A673 (cell line): ENCODE results near the gene HEATR1. TPM values are rescaled to one million over a fixed set of nuclear protein-coding genes. Genes with fewer than 3 reads are reported as not detected.

ENCODE experiments used
- BruUV-seq: library from RNA; stranded (reverse); fragments of 400-500 nt; replicated peaks from 2 replicates; lab custom pipeline; 2021; lab: Mats Ljungman, UMichigan
- CTCF ChIA-PET: fragments of 300-600 bp; sonication (Branson Sonifier 250); formaldehyde crosslinking; loops from one replicate; lab custom pipeline; 2022; ENCODE audit warnings: antibody characterized with exemption; lab: Charles Lee
- POLR2A ChIA-PET: fragments of 300-600 bp; sonication (Branson Sonifier 250); formaldehyde crosslinking; loops from one replicate; lab custom pipeline; 2022; ENCODE audit warnings: antibody characterized with exemption; ENCODE audit not compliant: low non-redundant PET; lab: Charles Lee
- DNase-seq: peaks from one replicate; pipeline ENCODE4 v3.0.0-alpha.2; 2015; ENCODE audit warnings: low spot score
- H3K27ac ChIP-seq: fragments of 200-600 bp; sonication (generic); 2 replicates; pipeline ENCODE4 v1.5.1; 2016; ENCODE audit warnings: mixed run types, low read depth, mild to moderate bottlenecking, mixed read lengths, antibody characterized with exemption, low read length; ENCODE audit not compliant: poor library complexity, severe bottlenecking
- H3K27me3 ChIP-seq: fragments of 200-600 bp; sonication (generic); replicated peaks from 2 replicates; pipeline ENCODE4 v1.6.1; 2017; ENCODE audit warnings: mixed run types, low read depth, mild to moderate bottlenecking, mixed read lengths, antibody characterized with exemption, low read length; ENCODE audit not compliant: insufficient read depth, poor library complexity
- H3K36me3 ChIP-seq: fragments of 200-600 bp; sonication (generic); 2 replicates; pipeline ENCODE4 v1.6.1; 2016; ENCODE audit warnings: mixed run types, mild to moderate bottlenecking, mixed read lengths, antibody characterized with exemption, low read length; ENCODE audit not compliant: insufficient read depth, poor library complexity, severe bottlenecking
- H3K4me1 ChIP-seq: fragments of 200-600 bp; sonication (generic); 2 replicates; pipeline ENCODE4 v1.6.1; 2017; ENCODE audit warnings: mixed run types, mild to moderate bottlenecking, mixed read lengths, antibody characterized with exemption, low read length; ENCODE audit not compliant: insufficient read depth, poor library complexity, severe bottlenecking
- H3K4me3 ChIP-seq: fragments of 200-600 bp; sonication (generic); 2 replicates; pipeline ENCODE4 v1.5.1; 2016; ENCODE audit warnings: low read depth, mixed run types, mild to moderate bottlenecking, mixed read lengths, low read length; ENCODE audit not compliant: poor library complexity, severe bottlenecking
- H3K9me3 ChIP-seq: fragments of 200-600 bp; sonication (generic); 2 replicates; pipeline ENCODE4 v1.6.1; 2016; ENCODE audit warnings: mixed run types, low read depth, mild to moderate bottlenecking, mixed read lengths, antibody characterized with exemption, low read length; ENCODE audit not compliant: poor library complexity, severe bottlenecking
- EZH2 ChIP-seq: fragments of 200-600 bp; sonication (generic); IDR thresholded peaks from 2 replicates; pipeline ENCODE4 v1.6.1; 2017; ENCODE audit warnings: borderline replicate concordance, low read depth, mild to moderate bottlenecking, mixed read lengths, antibody characterized with exemption, low read length; ENCODE audit not compliant: poor library complexity, severe bottlenecking
- intact Hi-C: fragments of 100-400 bp; cut with micrococcal nuclease; formaldehyde crosslinking; loops from one replicate; pipeline ENCODE4 v1.10.0; 2022; ENCODE audit not compliant: unreplicated experiment
- total RNA-seq: library from RNA; stranded (reverse); gene quantifications from 2 replicates; pipeline ENCODE4 v1.2.3, GENCODE V29; 2021
- TF ChIP-seq, protein P1 (sequence below): fragments of 300-800, 200-600 bp; sonication (generic); conservative IDR thresholded peaks from 2 replicates; pipeline ENCODE4 v1.5.1; 2017; ENCODE audit warnings: low read depth, mild to moderate bottlenecking, antibody characterized with exemption, low read length, moderate library complexity, mixed read lengths

The HEATR1 gene
- total RNA-seq, 1 experiment from 2014 or later, result 59.7 TPM

DNA sequence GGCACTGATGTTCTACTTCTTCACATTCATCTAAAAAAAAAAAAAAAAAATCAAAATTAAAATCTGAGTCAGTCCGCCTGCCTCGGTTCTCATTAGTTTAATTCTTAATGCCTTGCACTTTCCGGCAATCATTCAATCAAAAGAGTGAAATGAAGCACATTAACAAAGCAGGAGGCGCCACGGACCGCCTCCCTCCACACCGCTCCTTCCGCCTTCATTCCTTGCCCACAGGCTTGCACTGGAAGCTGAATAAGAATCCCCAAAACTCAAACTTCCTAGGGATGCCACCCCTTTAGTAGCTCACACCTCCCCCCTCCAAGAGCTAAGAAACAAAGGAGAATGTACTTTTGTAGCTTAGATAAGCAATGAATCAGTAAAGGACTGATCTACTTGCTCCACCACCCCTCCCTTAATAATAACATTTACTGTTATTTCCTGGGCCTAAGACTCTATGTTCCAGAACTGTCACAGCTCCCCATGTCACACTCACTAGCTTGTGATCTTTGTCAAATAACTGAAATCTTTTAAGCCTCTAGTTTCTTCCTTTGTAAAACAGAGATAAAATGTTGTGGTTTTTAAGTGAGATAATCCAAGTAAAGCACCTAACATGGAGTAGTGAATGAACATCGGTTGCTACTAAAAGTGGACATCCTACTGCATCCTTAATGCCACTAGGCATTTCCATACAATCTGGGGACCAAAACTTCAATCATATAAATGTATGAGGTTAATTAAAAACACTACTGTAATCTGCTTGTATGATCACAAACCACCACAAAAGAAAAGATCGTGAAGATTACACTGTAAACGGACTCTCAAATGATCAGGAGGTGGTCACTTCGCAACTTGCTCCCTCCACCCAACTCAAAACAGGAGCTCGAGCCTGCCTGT, 53.1 kb downstream of the HEATR1 start:
- H3K27me3 ChIP-seq, result no peaks in the 10 kb centered on the region
- H3K4me3 ChIP-seq, result no peak overlapping the region
- peaks cover 59% of the 10 kb centered on the region for H3K36me3 ChIP-seq
- no peak for DNase-seq
- no peaks in the 10 kb centered on the region for H3K9me3 ChIP-seq
- no peaks in the 10 kb centered on the region for H3K4me1 ChIP-seq
- no peak overlapping the region for H3K27ac ChIP-seq
- ChIA-PET POLR2A (interaction anchor here (0.6 kb wide), 1 partner anchor 125 kb away, joined by 3 read pairs; no protein-coding TSS in a partner anchor), CTCF (no interaction called here)
- BruUV-seq, result no TSS peak
- no peak for TF ChIP-seq EZH2
- TF ChIP-seq, protein P1, sequence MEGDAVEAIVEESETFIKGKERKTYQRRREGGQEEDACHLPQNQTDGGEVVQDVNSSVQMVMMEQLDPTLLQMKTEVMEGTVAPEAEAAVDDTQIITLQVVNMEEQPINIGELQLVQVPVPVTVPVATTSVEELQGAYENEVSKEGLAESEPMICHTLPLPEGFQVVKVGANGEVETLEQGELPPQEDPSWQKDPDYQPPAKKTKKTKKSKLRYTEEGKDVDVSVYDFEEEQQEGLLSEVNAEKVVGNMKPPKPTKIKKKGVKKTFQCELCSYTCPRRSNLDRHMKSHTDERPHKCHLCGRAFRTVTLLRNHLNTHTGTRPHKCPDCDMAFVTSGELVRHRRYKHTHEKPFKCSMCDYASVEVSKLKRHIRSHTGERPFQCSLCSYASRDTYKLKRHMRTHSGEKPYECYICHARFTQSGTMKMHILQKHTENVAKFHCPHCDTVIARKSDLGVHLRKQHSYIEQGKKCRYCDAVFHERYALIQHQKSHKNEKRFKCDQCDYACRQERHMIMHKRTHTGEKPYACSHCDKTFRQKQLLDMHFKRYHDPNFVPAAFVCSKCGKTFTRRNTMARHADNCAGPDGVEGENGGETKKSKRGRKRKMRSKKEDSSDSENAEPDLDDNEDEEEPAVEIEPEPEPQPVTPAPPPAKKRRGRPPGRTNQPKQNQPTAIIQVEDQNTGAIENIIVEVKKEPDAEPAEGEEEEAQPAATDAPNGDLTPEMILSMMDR, result no peak
- intact Hi-C loops, result no loop called here

DNA sequence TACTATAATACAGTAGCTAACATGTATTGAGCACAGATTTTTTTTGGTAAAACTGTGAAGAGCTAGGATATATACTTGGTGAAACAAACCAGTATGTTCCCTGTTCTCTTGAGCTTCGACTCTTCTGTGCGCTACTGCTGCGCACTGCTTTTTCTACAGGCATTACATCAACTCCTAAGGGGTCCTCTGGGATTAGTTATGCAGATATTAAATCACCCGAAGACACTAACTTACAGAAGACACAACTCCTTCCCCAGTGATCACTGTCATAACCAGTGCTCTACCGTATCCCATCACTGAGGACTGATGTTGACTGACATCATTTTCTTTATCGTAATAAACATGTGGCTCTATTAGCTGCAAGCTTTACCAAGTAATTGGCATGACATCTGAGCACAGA, 55.9 kb downstream of the HEATR1 start:
- no TSS peak for BruUV-seq
- intact Hi-C loops, result no loop called here
- no peak overlapping the region for H3K4me3 ChIP-seq
- H3K36me3 ChIP-seq, result peaks cover 54% of the 10 kb centered on the region
- ChIA-PET POLR2A (no interaction called here), CTCF (no interaction called here)
- no peaks in the 10 kb centered on the region for H3K27me3 ChIP-seq
- no peak for TF ChIP-seq EZH2
- TF ChIP-seq, protein P1, result no peak
- no peaks in the 10 kb centered on the region for H3K4me1 ChIP-seq
- no peaks in the 10 kb centered on the region for H3K9me3 ChIP-seq
- DNase-seq, result no peak
- H3K27ac ChIP-seq, result no peak overlapping the region

DNA sequence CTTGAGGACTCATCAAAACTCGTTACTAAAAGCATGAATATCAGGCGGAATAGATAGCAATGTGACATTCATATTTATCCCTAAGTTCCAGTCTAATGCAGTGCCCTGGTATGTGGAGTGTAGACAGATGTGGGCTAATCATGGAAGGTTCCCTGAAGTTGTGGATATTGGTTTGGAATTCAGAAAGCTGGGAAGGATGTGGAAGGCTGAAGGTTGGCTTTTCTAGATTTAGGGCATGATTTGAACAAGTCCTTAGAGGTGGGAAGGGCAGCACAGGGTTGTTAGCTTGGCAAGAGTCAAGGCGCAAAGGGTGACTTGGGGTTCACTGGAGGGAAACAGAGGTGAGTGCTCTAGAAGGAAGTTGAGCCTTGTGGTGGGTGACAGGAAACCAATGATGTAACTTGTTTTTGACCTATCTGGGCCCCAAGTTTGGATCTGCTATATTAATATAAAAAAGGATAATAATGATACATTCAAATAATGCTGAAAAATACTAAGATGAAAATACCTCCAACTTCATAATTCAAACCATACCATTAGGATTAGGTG, 58.6 kb downstream of the HEATR1 start:
- DNase-seq, result no peak
- Histone ChIP-seq H3K36me3 (peaks cover 35% of the 10 kb centered on the region), H3K27ac (no peak overlapping the region), H3K4me1 (no peaks in the 10 kb centered on the region), H3K4me3 (no peak overlapping the region), H3K27me3 (no peaks in the 10 kb centered on the region), H3K9me3 (no peaks in the 10 kb centered on the region)
- TF ChIP-seq, protein P1, result no peak
- no peak for TF ChIP-seq EZH2
- intact Hi-C loops, result no loop called here
- ChIA-PET CTCF (no interaction called here), POLR2A (no interaction called here)
- BruUV-seq, result no TSS peak
